GM19455 (cell line): ENCODE data around the gene VGF.

Source experiments
- ATAC-seq: cut with Tn5 transposase; IDR thresholded peaks from one replicate; pipeline ENCODE4 v1.9.1; 2021; ENCODE audit not compliant: unreplicated experiment

The VGF gene

DNA sequence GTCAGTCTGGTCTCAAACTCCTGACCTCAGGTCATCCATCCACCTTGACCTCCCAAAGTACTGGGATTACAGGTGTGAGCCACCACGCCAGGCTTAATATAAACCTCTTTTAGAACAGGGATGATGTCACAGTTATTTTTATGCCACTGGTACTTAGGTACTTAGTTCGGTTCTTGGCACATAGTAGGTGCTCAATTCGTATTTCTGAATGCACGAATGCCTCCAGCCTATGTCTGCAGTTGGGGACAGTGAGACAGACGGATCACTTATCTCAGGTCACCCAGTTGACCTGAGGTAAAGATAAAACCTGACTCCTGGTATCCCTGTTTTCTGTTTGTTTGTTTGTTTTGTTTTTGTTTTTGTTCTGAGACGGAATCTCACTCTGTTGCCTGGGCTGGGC is 20.8 kb upstream of the VGF start:
- ATAC-seq, result no peak

DNA sequence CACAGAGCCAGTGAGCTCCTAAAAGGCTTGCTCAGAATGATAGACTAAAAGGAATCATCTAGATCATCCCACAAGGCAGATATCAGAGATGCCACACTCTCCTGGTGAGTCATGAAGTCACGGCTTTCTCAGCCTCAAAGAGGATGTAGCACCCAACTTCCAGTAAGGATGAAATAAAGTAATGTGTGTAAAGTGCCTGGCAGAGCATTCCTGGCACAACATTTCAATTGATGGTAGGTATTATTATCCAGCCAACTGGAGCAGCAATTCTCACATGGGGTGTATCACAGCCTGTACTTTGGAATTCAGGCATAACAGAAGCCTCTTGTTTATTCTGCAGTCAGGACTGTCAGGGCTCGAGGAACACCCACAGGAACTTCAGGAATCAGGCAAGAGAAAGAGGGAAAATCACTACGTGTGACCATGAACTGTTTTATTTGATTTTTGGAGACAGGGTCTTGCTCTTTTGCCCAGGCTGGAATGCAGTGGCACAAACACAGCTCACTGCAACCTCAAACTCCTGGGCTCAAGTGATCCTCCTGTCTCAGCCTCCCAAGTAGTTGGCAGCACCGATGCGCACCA is 20.0 kb upstream of the VGF start:
- ATAC-seq, result no peak

DNA sequence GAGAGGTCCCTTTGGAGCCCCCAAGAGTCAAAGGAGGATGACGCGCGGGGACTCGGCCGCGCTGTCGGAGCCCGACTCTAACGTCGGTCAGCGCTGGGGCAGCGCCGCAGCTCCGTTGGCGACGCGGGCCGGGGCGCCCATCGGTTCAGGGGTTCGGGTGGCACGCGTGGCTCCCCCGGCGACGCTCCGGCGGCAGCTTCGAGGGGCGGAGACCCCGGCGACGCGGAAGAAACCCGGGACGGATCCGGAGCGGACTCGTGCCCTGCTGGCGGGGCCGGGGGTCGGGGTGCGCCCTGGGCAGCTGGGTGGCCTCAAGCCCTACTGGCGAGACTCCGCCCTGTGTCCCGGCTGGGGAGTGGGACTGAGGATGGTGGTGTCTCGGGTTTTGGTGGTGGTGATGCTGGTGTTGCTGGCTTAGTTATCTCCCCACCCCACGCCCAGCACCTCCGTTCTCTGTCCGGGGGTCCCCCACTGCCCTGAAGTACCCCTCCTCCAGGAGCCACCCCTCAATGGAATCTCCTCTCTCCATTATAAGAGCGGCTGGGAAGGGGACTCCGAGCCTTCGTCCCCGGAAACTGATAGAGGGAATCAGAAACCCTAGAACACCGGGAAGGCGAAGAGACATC is 14.9 kb upstream of the VGF start, which contains the start of gene NAT16:
TSS of gene NAT16 (minus strand) at position 164 of the 626 bp plus-strand sequence. CDS start 5,486 bp downstream, outside the sequence.
- ATAC-seq, result no peak

DNA sequence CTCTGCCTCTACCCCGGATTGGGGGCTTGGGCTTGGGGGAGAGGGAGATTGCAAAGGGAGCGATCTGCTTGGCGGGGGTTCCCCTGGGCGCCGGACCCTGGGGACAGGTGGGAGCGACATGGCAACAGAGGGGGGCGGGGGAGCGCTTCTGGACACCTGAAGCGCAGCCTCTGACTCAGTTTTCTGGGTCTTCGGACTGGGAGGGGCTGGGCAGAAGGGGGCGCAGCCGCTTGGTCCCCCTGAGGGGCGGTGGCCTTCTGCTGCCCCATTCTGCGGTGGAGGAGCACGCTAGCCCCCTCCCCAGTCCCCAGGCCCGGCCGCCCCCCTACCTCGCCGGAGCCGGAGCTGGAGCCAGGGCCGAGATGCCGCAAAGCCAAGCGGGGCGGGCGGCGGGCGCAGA is 14.3 kb upstream of the VGF start:
- ATAC-seq, result no peak

- no peak for ATAC-seq
Measured at GRCh38 chr7:101179117-101179516, 13.7 kb upstream of the VGF start.

DNA sequence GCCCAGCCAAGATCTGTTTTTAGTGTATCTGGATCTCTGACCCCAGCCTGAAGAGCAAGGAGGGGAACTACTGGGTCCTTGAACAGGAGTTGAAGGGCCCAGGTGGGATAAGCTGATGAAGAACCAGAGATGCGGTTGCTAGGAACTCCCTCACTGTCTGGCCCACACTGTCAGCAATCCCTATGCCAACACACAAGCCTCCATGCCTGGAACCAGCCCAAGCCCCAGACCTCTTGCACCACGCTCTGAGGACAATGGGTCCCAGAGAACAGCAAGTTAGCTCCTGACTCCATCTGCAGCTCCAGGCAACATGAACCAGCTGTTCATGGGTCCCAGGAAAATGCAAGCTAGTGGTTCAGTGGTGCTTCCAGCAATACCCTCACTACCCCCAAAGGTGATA is 12.3 kb upstream of the VGF start:
- no peak for ATAC-seq

DNA sequence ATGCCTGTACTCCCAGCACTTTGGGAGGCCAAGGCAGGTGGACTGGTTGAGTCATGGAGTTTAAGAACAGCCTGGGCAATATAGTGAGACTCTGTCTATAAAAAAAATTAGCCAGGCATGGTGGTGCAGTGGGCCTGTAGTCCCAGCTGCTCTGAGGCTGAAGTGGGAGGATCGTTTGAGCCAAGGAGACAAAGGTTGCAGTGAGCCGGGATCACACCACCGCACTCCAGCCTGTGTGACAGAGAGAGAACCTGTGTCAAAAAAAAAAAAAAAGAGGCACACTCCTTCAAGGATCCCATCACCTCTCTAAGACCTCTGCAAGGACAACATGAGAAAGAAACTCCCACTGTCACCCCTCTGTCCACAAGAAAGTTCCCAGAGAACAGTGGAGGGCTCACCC is 10.3 kb upstream of the VGF start:
- ATAC-seq, result no peak

DNA sequence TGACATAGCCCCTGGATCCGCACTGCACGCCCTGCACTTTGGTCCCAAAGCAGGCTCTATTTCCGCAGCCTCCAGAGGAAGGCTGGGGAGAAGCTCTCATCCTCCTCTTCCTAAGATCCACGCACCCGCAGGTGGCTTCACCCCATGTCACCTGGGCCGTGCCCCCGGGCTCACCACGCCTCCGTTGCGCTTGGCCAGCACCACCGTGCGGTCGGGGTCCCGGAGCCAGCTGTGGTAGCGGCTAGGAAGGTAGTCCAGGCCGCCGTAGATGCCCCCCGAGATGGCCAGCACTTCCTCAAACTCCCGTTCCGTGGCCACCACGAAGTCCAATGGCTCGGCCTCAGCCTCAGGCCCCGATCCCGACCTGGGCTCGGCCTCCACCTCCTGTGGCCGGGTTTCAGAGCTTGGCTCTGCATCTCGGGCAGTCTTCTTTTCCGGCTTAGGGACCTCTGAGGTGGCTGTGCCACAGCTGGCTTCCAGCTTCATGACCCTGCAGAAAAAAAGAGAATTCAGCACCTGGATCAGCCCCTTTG is 9.0 kb upstream of the VGF start:
- ATAC-seq, result no peak

DNA sequence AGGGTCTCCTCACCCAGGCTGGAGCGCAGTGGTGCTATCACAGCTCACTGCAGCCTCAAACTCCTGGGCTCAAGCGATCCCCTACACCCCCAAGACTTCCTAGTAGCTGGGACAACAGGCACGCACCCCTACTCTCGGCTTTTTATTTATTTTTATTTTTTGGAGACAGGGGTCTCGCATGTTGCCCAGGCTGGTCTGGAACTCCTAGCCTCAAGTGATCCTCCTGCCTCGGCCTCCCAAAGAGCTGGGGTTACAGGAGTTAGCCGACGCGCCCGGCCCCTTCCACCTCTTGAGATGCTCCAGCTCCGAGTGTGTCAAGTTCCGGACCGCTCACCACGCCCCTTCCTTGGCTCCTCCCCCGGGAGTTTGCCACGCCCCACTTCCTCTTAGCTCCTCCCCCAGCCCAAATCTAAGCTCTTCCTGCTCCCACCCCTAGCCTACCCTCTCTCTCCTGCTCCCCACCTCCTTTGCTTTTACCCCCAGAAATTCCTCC is 8.4 kb upstream of the VGF start:
- peak; percentile 52 for ATAC-seq

GRCh38 chr7:101172854-101173751 is 7.7 kb upstream of the VGF start:
- ATAC-seq, result no peak

- no peak for ATAC-seq
Measured at GRCh38 chr7:101172005-101172853, 6.9 kb upstream of the VGF start.

DNA sequence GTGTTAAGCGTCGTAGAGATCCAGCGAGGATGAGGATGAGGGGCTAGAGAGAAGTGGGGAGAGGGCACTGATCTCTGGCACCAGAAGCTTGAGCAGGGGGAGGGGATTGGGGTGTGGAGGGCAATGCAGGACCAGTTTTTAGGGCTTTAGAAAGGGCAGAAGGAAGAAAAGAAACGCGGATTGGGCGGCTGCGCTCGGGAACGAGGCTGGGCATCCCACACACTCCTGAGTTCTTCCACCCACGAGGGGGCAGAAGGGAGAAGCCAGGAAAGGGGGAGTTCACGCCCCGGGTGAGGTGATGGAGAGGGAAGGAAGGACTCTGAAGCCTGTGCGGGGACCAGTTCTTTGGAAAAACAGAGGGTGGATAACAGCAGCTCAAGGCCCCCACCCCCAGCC is 6.1 kb upstream of the VGF start:
- no peak for ATAC-seq

- no peak for ATAC-seq
Measured at GRCh38 chr7:101170617-101171441, 5.5 kb upstream of the VGF start.

GRCh38 chr7:101169838-101170551 is 4.6 kb upstream of the VGF start:
- no peak for ATAC-seq

DNA sequence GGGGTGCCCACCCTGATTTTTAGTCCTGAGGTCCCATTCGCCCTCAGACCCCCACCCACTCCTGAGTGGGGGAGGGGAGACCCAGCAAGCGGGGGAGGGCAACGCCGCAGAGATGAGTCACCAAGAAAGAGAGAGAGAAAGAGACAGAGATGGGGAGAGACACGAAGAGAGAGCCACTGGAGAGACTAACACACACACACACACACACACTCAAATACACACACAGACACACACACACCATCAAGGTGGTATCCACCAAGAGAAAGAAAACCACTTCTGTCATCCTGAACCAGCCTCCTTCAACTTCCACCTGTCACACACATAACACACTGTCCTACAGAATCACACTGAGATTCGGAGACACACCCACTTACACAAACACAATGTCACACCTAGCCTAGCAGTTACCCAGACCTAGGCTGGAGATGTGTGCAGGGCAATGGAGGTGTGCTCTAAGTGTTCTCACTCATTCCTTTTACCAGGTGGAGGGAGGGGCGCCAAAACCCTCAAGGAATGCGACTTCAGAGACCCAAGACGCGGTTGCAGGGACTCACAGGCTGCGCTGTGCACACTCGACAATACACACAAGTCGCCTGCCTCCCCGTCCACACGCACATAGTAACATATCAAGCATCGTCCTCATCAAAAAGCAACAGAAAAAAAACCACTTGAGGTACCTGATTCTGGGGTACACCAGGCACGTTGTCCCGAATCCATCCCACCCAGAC is 3.9 kb upstream of the VGF start:
- no peak for ATAC-seq

DNA sequence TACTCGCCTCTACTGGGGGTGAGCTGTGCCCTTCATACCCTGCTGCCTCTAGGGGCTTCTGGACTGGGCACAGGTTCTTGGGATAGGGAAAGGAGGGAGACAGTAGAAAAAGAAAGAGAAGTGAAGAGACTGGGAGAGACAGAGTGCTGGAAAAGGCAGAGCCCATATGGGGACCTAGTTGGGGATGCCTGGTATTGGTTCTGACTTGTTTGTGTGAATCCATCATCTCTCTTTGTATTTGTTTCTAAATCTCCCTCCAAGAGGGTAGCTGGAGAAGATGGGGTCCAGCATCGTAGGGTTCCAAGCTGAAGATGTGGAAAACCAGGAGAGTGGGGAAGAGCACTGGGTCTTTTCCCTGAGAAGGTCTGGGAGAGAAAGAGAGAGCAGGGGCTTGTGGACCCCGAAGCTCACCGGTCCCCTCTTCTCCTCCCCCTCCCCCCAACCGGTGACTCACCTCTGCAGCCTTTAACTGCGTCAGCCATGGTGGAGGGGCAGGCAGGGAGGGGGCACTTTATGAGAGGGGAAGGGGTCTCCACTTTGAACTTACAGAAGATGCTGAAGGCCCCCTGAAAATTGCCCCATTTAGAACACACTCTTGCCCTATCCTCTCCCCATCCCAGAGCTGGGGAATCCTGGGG is 3.2 kb upstream of the VGF start:
- ATAC-seq, result no peak

GRCh38 chr7:101167645-101168411 is 2.5 kb upstream of the VGF start:
- no peak for ATAC-seq
